CD4-positive, alpha-beta T cell treated with Interleukin-6 for 4 hours (primary cell): ENCODE results near the gene MRS2.
"Not testable (repeated sequence)": the region's sequence is repeated elsewhere in the genome, so short reads cannot be mapped to it uniquely, and the experiment has no call there.

Experiments used
- DNase-seq: peaks from one replicate; pipeline ENCODE4 v3.0.0-alpha.2; 2020; ENCODE audit warnings: mixed read lengths

MRS2 gene, protein sequence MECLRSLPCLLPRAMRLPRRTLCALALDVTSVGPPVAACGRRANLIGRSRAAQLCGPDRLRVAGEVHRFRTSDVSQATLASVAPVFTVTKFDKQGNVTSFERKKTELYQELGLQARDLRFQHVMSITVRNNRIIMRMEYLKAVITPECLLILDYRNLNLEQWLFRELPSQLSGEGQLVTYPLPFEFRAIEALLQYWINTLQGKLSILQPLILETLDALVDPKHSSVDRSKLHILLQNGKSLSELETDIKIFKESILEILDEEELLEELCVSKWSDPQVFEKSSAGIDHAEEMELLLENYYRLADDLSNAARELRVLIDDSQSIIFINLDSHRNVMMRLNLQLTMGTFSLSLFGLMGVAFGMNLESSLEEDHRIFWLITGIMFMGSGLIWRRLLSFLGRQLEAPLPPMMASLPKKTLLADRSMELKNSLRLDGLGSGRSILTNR

DNA sequence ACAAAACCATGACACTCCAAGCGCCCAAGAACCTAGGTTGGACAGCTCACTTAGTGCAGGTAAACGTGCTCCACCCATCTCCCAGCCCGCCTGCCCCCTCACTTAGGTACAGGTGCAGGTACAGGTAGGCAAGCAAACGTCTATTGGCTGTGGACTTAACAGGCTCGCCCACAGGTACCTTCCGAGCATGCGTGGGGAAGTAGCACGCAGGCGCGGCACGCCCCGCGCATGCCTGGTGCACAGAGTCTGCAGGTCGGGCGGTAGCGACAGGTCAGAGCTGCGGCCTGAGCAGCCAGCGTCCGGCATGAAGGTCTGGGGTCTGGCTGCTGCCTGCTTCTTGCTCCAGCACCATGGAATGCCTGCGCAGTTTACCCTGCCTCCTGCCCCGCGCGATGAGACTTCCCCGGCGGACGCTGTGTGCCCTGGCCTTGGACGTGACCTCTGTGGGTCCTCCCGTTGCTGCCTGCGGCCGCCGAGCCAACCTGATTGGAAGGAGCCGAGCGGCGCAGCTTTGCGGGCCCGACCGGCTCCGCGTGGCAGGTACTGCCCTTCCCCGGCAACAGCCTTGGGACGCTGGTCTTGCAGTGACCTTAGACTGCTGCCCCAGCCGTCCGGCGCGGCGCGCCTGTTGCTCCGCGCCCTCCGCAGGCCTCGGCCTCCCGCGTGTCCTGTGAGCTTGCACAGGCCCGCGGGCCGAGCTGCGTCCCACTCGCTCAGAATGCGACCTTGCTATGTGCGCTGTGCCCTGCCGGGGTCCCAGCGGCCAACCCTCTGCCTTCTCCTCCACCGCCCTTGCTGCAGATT, at the start of gene MRS2:
TSS of gene MRS2 (plus strand) at position 240 of the 804 bp plus-strand sequence. CDS start at position 351, 111 bp downstream.
- peak; percentile 86 for DNase-seq

DNA sequence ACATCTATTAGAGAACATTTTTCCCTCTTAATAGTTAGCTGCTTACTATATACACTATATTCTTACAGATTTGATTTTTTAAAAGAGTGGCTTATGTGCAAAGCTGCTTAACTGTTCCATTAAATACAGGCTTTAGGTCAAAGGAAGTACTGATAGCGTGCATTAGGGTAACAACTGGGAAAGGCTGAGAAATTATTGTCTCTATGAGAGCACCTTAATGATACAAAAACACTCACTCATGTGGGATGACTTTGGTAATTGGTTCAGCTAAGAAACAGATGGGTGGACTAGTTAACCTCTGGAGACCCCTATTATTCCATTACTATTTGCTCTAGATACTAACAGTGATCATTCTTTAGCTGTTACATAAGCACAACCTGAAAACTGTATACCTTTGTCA, 48.9 kb upstream of the MRS2 start:
- DNase-seq: no peak

DNA sequence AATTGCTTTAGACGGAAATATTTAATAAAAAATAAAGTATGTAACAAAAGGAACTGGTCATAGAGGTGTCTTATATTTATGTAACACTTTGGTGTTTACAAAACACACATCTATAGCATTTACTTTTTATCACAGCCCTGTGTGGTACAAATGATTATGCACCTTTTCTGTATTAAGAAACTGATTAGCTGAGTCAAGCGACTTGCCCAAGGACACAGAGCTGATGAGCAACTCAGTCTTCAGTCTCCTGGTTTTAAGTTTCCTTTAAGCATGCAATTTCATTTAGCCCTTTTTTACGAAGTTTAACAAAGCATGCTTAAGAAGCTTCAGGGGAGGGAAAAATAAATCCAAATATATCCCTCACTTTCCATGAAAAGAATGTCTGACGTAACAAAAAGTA, 47.3 kb upstream of the MRS2 start:
- no peak for DNase-seq

DNA sequence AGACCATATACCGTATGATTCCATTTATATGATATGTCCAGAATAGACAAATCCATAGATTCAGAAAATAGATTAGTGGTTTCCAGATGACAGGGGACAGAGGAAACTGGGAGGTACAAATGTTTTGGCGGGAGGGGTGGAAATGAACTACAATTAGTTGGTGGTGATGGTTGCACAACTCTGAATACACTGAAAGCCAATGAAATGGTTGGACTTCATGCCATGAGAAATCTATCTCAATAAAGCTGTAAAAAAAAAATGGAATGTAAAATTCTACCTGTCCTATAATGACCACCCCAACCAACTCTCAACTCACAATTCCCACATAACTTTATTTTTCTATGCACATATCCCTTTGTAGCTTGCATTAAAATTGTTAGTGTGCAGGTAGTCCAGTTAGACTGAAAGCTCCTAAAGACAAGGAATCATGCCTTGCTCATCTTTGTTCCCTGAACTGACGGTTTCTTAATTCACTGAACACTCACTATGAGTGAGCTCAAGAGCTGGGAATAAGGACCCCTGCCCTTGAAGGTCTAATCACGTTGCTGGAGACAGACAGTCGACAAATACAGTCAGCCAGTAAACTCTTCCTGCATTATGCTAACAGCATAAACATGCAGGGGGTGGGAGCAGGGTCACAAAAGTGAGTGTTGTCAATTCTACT, 46.3 kb upstream of the MRS2 start:
- DNase-seq: no peak

DNA sequence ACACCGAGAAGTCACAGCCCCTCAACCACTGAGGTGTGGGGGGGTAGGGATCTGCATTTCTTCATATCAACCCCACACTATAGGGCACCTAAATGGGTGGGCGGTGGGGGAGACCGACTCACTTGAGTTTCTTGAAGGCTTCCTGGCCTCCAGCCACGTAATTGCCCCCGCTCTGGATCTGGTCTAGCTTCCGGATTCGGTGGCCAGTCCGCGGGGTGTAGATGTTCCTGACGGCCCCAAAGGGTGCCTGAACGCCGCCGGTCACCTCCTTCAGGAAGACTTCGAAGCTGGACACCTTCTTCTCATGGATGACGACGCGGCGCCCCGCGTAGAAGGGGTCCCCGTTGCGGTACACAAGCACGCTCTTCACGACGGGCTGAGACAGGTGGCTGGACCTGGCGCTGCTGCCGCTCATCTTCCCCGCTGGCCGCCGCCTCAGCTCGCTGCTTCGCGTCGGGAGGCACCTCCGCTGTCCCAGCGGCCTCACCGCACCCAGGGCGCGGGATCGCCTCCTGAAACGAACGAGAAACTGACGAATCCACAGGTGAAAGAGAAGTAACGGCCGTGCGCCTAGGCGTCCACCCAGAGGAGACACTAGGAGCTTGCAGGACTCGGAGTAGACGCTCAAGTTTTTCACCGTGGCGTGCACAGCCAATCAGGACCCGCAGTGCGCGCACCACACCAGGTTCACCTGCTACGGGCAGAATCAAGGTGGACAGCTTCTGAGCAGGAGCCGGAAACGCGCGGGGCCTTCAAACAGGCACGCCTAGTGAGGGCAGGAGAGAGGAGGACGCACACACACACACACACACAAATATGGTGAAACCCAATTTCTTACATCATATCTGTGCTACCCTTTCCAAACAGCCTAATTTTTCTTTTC, 45.2 kb upstream of the MRS2 start, which contains the start of gene DCDC2:
TSS of gene DCDC2 (minus strand) at position 724 of the 883 bp plus-strand sequence. CDS start at position 415, 309 bp downstream.
- peak; percentile 50 for DNase-seq

DNA sequence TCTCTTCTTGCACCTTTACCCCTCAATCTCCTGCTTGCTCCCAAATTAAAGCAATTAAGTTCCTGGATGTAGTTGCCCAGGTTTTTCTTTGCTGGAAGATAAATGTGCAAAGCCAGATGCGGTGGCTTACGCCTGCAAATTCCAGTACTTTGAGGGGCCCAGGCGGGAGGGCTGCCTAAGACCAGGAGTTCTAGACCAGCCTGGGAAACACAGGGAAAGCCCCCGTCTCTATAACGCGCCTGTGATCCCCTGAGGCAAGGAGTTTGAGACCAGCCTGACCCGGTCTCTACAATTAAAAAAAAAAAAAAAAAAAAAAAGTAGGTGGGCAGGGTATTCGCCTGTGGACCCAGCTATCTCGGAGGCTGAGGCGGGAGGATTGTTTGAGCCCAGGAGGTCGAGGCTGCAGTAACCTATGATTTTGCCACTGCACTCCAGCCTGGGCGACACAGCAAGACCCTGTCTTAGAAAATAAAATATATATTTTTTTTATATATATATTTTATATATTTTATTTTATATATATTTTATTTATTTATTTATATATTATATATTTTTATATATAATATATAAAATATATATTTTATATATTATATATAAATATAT, 44.4 kb upstream of the MRS2 start:
- no peak for DNase-seq

DNA sequence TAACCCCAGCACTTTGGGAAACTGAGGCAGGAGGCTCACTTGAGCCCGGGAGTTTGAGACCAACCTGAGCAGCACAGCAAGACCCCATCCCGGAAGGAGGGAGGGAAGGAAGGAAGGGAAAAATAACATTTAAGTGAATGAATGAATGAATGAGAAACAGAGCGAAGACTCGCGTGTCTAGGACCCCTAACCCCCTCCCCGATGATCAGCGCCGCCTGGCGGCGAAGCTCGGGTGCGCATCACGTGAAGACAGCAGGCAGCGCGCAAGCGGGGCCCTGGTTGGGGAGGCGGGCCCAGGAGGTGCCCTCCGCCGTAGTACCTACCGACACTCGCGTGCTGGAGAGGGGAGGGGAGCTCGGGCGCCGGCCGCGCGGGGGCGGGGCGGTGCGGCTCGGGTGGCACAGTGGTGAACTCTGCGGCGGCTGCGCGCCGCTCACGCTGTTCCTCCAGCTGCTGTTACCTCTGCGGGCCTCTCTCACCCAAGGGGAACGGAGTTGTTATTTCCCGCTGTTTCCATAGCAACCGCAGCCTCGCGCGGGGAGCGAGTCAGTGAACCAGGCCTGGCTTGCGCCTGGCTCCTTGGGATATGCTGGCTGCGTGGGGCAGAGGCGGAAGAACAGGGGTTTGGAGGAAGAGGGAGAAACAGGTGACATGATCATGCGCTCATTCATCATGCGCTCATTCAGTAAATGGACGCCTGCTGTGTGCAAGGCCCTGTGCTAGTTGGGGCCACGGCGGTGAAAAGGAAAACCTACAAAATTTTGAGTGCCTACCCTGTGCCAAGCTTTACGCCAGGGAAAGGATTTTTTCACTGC, 42.9 kb upstream of the MRS2 start:
- DNase-seq: peak; percentile 80

DNA sequence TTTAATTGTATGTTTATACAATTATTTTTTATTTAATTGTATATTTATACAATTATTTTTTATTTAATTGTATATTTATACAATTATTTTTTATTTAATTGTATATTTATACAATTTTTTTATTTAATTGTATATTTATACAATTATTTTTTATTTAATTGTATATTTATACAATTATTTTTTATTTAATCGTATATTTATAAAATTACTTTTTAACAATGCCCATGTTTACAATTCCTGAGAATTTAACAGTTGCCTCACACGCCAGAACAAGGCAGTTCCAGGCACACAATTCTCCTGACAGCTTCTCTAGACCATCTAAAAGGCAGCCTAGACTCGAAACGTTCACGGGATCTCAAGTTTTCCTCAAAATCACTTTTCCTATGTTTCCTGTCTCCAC, 40.4 kb upstream of the MRS2 start:
- not testable (repeated sequence) for DNase-seq

DNA sequence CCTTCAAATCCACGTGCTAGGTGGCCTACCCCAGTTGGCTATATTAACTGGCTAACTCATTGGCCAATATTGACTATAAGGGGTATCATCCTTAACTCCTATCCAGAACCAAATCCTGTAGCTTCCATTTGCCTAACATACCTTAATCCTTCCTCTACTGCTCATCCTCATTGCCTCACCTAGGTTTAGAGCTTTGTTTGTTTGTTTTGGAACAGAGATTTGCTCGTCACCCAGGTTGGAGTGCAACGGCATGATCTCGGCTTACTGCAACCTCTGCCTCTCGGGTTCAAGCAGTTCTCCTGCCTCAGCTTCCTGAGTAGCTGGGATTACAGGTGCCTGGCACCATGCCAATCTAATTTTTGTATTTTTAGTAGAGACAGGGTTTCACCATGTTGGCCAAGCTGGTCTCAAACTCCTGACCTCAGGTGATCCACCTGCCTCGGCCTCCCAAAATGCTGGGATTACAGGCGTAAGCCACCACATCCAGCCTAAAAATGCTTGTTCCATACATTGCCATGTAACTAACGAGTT, 37.6 kb upstream of the MRS2 start:
- DNase-seq: not testable (repeated sequence)

DNA sequence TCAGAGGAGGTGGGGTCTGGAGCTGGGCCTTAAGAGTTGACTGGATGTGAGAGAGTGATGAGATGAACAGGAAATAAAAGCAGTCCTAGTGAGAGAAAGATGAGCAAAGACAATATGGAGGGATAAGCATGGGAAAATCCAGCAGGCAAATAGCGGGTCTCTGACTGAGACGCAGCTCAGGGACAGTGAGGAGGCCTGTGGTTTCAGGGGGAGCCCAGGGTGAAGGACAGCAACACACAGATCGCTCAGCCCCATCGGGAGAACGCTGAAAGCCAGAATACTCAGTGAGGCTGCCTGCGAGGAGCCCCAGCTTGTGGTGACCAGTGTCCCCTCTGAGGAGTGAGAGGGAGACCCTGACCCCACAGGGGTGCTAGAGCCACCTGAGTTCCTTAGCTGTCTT, 28.1 kb upstream of the MRS2 start:
- DNase-seq: no peak

DNA sequence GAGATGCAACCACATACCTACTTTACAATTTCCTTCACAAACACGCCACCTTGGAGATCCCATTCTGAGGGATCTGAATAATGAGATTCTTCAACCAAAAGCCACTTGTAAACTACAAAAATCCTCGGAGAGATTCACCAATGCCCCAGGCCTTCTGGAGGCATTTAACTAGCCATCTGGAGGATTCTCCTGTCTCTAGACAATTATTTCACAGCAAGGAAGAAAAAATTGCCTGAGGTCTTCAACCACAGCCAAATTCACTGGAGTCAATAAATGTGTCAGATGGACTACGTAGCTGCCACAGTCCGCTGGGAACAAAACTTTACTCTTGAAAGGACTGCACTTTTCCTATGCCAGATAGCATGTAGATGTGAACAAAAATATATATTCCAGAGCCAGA, 25.9 kb upstream of the MRS2 start:
- DNase-seq: no peak

DNA sequence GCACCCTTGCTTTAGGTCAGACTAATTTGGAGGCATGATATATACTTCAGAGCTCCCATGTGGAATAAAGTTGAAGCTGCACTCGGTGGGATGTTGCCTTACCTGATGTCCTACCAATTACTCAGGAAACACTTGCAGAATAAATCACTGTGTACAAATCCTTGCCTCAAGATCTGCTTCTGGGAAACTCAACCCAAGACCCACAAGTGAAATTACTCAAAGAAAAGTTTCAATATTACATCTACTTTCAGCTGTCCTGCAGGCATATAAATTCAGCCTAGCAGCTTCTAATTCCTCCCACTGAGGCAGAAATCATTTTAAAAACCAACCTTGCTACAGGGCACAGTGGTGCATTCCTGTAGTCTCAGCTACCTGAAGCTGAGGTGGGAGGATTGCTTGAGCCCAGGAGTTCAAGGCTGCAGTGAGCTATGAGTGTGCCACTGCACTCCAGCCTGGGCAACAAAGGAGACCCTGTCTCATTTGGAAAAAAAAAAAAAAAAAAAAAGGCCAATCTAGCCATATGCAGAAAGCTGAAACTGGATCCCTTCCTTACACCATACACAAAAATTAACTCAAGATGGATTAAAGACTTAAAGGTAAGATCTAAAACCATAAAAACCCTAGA, 24.2 kb upstream of the MRS2 start:
- no peak for DNase-seq

DNA sequence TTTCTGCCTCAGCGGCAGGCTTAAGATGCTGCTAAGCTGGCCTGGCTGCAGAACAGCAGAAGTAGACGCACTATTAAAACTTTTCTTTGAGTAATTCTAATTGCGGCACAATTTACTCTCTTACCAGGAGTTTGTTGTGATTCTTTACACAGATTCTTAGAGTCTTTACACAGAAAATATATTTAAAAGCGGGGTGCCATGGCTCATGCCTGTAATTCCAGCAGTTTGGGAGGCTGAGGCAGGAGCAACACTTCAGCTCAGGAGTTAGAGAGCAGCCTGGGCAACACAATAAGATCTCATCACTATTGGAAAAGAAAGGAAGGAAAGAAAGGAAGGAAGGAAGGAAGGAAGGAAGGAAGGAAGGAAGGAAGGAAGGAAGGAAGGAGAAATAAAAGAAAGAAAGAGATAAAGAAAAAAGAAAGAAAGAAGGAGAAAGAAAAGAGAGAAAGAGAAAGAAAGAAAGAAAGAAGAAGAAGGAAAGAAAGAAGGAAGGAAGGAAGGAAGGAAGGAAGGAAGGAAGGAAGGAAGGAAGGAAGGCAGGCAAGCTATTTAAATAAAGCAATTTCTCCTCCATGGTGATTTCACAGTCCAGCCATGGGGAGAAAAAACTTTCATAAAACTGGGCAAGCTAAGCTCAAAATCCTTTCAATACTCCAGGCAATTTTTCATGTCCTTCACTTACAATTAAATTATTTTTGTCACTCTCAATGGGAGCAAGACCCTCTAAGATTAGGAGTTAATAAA, 21.1 kb upstream of the MRS2 start:
- DNase-seq: no peak

DNA sequence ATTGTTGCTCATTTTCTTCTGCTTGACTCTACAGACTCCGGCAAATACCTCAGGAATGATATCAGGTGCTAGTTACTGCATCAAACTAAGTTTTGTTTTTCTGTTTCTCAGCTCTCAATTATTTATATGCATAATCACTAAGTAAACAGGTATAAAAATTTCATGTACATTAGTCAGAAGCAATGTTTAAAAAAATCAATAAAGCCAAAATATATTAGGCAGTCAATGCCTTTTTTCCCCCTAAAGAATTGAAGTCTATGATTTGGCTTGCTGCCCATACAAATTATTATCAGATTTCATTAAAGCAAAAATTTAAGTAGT, 20.6 kb upstream of the MRS2 start:
- no peak for DNase-seq

DNA sequence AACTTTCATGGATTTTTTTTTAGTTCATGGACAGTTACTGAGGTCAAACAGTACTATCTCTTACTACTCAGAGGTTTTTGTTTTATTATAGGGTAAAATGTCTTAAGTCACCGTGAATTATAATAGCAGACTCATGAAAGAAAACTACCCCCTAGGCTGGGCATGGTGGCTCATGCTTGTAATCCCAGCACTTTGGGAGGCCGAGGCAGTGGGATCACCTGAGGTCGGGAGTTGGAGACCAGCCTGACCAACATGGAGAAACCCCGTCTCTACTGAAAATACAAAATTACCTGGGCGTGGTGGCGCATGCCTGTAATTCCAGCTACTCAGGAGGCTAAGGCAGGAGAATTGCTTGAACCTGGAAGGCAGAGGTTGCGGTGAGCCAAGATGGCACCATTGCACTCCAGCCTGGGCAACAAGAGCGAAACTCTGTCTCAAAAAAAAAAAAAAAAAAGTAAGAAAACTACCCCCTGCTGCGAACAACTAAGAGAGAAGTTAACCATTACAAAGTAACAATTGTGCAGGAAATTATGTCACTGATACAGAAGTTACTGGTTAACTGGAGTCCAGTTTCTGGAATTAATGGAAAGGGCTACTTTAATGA, 19.7 kb upstream of the MRS2 start:
- not testable (repeated sequence) for DNase-seq

DNA sequence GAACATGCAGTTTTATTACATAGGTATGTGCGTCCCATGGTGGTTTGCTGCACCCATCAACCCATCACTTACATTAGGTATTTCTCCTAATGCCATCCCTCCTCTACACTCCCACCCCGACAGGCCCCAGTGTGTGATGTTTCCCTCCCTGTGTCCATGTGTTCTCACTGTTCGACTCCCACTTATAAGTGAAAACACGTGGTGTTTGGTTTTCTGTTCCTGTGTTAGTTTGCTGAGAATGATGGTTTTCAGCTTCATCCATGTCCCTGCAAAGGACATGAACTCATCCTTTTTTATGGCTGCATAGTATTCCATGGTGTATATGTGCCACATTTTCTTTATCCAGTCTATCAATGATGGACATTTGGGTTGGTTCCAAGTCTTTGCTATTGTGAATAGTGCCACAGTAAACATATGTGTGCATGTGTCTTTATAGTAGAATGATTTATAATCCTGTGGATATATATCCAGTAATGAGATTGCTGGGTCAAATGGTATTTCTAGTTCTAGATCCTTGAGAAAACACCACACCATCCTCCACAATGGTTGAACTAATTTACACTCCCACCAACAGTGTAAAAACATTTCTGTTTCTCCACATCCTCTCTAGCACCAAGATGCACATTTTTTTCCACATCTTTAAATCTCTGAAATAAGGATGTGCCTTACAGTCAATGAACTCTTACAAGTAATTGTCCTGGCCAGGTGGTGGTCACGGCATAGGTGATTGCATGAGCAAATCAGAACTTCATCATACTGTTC, 18.2 kb upstream of the MRS2 start:
- DNase-seq: not testable (repeated sequence)

DNA sequence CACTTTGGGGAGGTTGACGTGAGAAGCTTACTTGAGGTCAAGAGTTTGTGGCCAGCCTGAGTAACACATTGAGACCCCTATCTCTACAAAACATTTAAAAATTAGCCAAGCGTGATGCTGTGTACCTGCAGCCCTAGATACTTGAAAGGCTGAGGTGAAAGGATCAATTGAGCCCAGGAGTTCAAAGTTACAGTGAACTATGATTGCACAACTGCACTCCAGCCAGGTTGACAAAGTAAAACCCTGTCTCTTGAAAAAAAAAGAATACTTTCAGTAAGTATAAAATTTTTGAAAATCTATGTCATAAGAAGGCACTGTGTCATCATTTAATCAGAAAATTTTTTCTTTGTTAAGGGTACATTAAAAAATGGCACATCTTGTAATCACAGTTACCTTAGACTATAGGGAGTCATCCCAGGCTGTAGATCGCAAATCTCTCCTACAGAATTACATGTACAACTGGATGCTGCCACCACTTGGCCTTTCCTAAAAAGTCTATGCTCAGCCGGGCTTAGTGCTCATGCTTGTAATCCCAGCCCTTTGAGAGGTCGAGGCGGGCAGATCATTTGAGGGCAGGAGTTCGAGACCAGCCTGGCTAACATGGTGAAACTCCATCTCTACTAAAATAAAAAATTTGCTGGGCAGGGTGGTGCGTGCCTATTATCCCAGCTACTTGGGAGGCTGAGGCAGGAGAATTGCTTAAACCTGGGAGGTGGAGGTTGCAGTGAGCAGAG, 17.0 kb upstream of the MRS2 start:
- no peak for DNase-seq

DNA sequence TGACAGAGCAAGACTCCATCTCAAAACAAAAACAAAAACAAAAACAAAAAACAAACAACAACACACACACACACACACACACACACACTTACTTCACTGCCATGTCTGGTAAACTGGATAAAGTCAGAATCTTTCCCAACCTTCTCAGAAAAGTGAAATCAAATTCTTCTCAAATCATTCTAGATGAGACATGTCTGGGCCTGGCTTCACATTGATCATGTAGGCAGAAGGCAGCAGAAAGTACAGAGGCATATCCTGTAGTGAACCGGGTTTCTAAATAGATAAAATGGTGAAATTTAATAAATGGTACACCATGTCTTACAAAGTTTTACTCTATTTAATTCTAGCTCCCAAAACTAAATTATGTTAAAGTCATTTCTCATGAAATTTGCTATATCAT, 14.9 kb upstream of the MRS2 start:
- DNase-seq: no peak
